ENCODE measurements around the gene MRTO4.
"Not testable (repeated sequence)": the region's sequence is repeated elsewhere in the genome, so short reads cannot be mapped to it uniquely, and the experiment has no call there.

Gene MRTO4

DNA sequence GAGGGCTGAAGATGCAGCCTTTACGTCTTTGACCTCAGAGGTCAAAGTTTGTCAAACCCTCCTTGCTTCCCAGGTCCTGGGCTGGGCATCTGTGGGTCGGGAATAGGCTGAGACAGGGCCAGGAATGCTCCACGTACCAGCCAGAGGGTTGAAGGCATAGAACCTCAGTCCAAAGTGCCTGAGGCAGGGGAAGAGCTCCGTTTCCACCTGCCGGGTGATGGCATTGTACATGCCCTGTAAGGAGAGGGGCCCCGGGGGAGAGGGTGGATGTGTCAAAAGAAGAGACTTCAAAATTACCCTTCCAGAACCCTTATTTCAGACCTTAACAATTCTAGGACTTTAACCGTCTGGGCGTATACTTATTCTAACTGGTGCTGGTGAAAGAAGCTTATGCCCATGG, 33.3 kb downstream of the MRTO4 start:
- TF ChIP-seq YY1 (IDR thresholded peaks at IDR 0.05; ENCODE audit: low read depth) (no peak), RAD21 (IDR thresholded peaks at IDR 0.05; ENCODE audit: low read depth) (no peak), CEBPB (IDR thresholded peaks at IDR 0.05) (no peak), EGR1 (IDR thresholded peaks at IDR 0.05) (no peak), NFIC (IDR thresholded peaks at IDR 0.05) (no peak), TEAD4 (IDR thresholded peaks at IDR 0.05) (no peak), EP300 (IDR thresholded peaks at IDR 0.05; ENCODE audit: borderline replicate concordance) (no peak), FOXM1 (IDR thresholded peaks at IDR 0.05; ENCODE audit: borderline replicate concordance, low read depth) (no peak), ZBTB7A (IDR thresholded peaks at IDR 0.05; ENCODE audit: low read depth) (no peak), CREB1 (IDR thresholded peaks at IDR 0.05; ENCODE audit: low read depth) (no peak), TCF12 (IDR thresholded peaks at IDR 0.05; ENCODE audit: low read depth) (no peak), TAF1 (IDR thresholded peaks at IDR 0.05; ENCODE audit: low read depth) (no peak)
- TF ChIP-seq, protein P1, sequence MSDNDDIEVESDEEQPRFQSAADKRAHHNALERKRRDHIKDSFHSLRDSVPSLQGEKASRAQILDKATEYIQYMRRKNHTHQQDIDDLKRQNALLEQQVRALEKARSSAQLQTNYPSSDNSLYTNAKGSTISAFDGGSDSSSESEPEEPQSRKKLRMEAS (IDR thresholded peaks at IDR 0.05) = no peak
- TF ChIP-seq, protein P2, sequence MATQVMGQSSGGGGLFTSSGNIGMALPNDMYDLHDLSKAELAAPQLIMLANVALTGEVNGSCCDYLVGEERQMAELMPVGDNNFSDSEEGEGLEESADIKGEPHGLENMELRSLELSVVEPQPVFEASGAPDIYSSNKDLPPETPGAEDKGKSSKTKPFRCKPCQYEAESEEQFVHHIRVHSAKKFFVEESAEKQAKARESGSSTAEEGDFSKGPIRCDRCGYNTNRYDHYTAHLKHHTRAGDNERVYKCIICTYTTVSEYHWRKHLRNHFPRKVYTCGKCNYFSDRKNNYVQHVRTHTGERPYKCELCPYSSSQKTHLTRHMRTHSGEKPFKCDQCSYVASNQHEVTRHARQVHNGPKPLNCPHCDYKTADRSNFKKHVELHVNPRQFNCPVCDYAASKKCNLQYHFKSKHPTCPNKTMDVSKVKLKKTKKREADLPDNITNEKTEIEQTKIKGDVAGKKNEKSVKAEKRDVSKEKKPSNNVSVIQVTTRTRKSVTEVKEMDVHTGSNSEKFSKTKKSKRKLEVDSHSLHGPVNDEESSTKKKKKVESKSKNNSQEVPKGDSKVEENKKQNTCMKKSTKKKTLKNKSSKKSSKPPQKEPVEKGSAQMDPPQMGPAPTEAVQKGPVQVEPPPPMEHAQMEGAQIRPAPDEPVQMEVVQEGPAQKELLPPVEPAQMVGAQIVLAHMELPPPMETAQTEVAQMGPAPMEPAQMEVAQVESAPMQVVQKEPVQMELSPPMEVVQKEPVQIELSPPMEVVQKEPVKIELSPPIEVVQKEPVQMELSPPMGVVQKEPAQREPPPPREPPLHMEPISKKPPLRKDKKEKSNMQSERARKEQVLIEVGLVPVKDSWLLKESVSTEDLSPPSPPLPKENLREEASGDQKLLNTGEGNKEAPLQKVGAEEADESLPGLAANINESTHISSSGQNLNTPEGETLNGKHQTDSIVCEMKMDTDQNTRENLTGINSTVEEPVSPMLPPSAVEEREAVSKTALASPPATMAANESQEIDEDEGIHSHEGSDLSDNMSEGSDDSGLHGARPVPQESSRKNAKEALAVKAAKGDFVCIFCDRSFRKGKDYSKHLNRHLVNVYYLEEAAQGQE (IDR thresholded peaks at IDR 0.05; ENCODE audit: low read depth) = no peak
- TF ChIP-seq, protein P3, sequence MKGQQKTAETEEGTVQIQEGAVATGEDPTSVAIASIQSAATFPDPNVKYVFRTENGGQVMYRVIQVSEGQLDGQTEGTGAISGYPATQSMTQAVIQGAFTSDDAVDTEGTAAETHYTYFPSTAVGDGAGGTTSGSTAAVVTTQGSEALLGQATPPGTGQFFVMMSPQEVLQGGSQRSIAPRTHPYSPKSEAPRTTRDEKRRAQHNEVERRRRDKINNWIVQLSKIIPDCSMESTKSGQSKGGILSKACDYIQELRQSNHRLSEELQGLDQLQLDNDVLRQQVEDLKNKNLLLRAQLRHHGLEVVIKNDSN (IDR thresholded peaks at IDR 0.05) = no peak

DNA sequence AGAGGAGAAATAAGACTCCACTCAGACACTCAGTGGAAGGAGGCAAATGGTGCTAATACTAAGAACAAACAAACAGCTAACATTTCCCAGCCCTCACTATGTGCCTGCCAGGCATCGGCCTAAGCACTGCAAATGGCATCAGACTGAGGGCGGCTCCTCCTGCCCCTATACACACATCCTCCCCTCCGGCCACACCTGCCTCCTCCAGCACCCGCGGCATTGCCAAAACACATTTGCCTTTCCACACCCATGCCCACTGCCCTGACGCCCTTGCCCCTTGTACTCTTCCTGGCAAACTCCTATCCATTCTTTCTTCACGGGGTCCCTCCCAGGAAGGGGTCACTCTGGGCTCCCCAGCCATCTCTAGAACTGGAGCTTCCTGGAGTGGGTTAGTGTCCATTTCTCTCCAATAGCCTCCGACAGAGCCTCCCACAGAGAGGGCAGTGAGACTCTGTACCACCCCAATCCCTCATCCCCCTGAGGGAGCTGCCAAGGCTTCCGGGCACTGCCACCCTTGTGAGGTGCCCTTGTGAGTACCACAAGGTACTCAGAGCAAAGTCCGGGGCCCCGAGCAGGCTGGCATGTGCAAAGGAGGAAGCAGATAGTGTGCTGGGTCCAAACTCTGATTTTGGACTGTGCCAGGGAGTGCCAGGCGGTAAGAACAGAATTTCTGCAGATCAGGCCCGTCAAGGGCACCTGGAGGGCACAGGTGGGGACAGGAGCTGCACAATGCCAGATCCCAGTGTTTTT, 36.0 kb downstream of the MRTO4 start:
- TF ChIP-seq, protein P2 (IDR thresholded peaks at IDR 0.05; ENCODE audit: low read depth) = no peak
- TF ChIP-seq TCF12 (IDR thresholded peaks at IDR 0.05; ENCODE audit: low read depth) = no peak
- no peak for TF ChIP-seq RAD21 (IDR thresholded peaks at IDR 0.05; ENCODE audit: low read depth)
- no peak for TF ChIP-seq CREB1 (IDR thresholded peaks at IDR 0.05; ENCODE audit: low read depth)
- TF ChIP-seq YY1 (IDR thresholded peaks at IDR 0.05; ENCODE audit: low read depth) = no peak
- no peak for TF ChIP-seq EGR1 (IDR thresholded peaks at IDR 0.05)
- no peak for TF ChIP-seq CEBPB (IDR thresholded peaks at IDR 0.05)

DNA sequence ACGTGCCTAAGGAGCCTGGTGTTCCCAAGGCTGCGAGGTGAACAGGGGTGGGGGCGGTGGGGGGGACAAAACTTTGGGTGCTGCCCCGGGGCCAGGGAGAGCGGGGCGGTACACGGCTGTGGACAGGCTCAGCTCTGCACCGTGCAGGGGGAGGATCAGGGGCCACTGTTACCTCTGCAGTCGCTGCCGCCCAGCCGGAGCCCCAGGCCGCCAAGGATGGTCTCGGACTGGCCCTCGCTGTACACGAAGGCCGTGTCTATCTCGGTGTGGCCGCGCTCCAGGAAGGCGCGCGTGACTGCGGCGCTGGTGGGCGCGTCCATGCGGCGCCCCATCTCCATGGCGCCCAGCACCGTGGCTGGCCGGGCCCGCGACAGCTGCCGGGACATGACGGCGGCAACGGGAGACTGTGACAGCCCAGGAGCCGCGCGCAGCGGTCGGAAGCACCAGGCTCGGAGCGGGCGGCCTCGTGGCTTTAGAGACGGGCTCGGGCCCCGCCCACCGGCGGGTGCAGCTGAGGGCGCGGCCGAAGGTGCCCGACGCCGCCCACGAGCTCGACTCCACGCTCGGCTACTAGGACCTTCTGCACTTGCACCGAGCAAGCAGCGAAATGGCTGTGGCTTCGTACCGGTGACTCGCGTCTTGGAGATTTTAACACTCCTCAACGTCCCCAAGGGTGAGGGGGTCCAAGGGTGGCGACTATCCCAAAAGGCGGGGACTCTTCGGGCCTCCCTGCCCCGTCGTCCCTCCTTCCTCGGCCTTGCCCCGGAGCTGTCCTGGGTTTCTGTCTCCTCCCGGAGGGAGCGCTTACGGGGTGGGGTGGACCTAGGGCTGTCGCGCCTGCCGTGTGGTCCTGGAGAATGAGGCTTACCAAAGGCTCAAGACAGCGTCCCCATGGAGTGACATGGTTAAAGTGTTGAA, 37.0 kb downstream of the MRTO4 start, which contains the start of gene AKR7A3:
Gene AKR7A3, minus strand, starts transcription at position 447 of the 918 bp plus-strand sequence. Its CDS starts 61 bp downstream, at position 386.
- TF ChIP-seq NFIC (IDR thresholded peaks at IDR 0.05); FOXM1 (IDR thresholded peaks at IDR 0.05; ENCODE audit: borderline replicate concordance, low read depth); ZBTB7A (IDR thresholded peaks at IDR 0.05; ENCODE audit: low read depth): not testable (repeated sequence)

DNA sequence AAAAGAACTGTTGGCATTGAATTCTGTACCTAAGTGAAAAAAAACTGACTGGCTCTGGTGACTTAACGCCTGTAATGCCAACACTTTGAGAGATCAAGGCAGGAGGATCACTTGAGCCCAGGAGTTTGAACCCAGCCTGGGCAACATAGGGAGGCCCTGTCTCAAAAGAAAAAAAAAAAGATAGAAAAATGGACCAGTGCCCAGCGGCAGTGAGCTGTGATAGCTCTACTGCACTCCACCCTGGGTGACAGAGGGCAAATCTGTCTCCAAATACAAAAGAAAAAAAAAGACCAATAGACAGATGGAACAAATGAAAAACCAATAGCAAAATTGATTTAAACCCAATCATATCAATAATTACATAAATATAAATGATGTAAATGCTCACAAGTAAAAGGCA, 37.6 kb downstream of the MRTO4 start:
- TF ChIP-seq CEBPB (IDR thresholded peaks at IDR 0.05) (no peak), EP300 (IDR thresholded peaks at IDR 0.05; ENCODE audit: borderline replicate concordance) (no peak), EGR1 (IDR thresholded peaks at IDR 0.05) (no peak), TEAD4 (IDR thresholded peaks at IDR 0.05) (no peak), NFIC (IDR thresholded peaks at IDR 0.05) (no peak), YY1 (IDR thresholded peaks at IDR 0.05; ENCODE audit: low read depth) (no peak), TAF1 (IDR thresholded peaks at IDR 0.05; ENCODE audit: low read depth) (no peak), TCF12 (IDR thresholded peaks at IDR 0.05; ENCODE audit: low read depth) (no peak)
- TF ChIP-seq, protein P3 (IDR thresholded peaks at IDR 0.05) = no peak

DNA sequence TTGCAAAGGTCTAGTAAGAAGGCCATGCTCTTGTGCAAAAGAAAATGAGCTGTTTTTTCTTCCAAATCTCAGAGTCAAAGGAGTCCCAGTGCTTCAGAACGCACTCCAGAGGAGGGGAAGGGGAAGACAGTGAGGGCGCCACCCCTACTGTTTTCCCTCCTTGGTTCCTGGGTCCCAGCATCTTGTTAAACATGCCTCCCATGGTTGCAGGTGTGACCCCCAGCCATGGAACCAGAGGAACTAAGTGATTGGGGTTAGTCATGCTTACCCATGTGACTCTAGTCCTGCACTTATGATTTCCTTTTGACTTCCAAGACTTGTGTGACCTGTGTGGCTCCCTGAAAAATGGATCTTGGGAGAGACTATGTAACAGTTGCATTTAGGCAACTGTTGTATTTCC, 43.0 kb downstream of the MRTO4 start:
- TF ChIP-seq NFIC (IDR thresholded peaks at IDR 0.05) = no peak
- TF ChIP-seq, protein P3 (IDR thresholded peaks at IDR 0.05) = 0 out of 2 replicates have a peak, but pooled peaks have one; percentile 19
- TF ChIP-seq RAD21 (IDR thresholded peaks at IDR 0.05; ENCODE audit: low read depth) = no peak

Measured in Ishikawa (cell line).